Measurements from ENCODE around the gene ZNF652.
A peak's percentile ranks its signal among the peaks of the same experiment; 100 is the strongest.
"Not testable (repeated sequence)": the region's sequence is repeated elsewhere in the genome, so short reads cannot be mapped to it uniquely, and the experiment has no call there.

Gene ZNF652

DNA sequence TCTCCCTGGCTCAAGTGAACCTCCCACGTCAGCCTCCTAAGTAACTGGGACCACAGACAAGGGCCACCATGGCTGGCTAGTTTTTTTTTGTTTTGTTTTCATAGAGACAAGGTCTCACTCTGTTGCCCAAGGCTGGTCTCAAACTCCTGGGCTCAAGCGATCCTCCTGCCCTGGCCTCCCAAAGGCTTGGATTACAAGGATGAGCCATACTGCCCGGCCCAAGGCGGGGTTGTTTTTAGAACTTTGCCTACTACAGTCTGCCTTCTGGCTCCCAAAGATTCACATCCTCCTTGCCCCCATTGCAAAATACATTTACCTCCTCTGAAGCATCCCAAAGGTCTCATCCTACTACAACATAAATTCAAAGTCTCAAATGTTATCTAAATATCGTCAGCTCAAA lies 82.0 kb downstream of the ZNF652 start:
- no peaks in the 10 kb centered on the region for H3K9me3 ChIP-seq (ENCODE audit: control insufficient read depth in 1 of 2, low read length in 2 of 2)
- no peaks in the 10 kb centered on the region for H3K4me1 ChIP-seq (ENCODE audit: control insufficient read depth in 1 of 2, insufficient read depth in 2 of 2, low read length in 2 of 2)
- no peak overlapping the region for H3K4me3 ChIP-seq (ENCODE audit: low read depth in 1 of 2, low read length in 2 of 2)
- no peak overlapping the region for H3K27ac ChIP-seq (ENCODE audit: low read depth, low read length)
- no peak overlapping the region for H3K9ac ChIP-seq (ENCODE audit: low read depth in 1 of 2, low read length in 2 of 2)
- no peaks in the 10 kb centered on the region for H3K27me3 ChIP-seq (ENCODE audit: control insufficient read depth in 1 of 2, insufficient read depth in 2 of 2, low read length in 2 of 2)
- H3K36me3 ChIP-seq (ENCODE audit: control insufficient read depth in 1 of 2, insufficient read depth in 2 of 2, low read length in 2 of 2) = no peaks in the 10 kb centered on the region

GRCh38 chr17:49279263-49280015 lies 82.6 kb downstream of the ZNF652 start:
- not testable (repeated sequence) for H3K4me3 ChIP-seq (ENCODE audit: low read depth in 1 of 2, low read length in 2 of 2); H3K27me3 ChIP-seq (ENCODE audit: control insufficient read depth in 1 of 2, insufficient read depth in 2 of 2, low read length in 2 of 2); H3K4me1 ChIP-seq (ENCODE audit: control insufficient read depth in 1 of 2, insufficient read depth in 2 of 2, low read length in 2 of 2); H3K27ac ChIP-seq (ENCODE audit: low read depth, low read length); H3K36me3 ChIP-seq (ENCODE audit: control insufficient read depth in 1 of 2, insufficient read depth in 2 of 2, low read length in 2 of 2); H3K9me3 ChIP-seq (ENCODE audit: control insufficient read depth in 1 of 2, low read length in 2 of 2); H3K9ac ChIP-seq (ENCODE audit: low read depth in 1 of 2, low read length in 2 of 2)

GRCh38 chr17:49278076-49278475 lies 84.0 kb downstream of the ZNF652 start:
- H3K9me3 ChIP-seq (ENCODE audit: control insufficient read depth in 1 of 2, low read length in 2 of 2) = no peaks in the 10 kb centered on the region
- H3K4me1 ChIP-seq (ENCODE audit: control insufficient read depth in 1 of 2, insufficient read depth in 2 of 2, low read length in 2 of 2) = no peaks in the 10 kb centered on the region
- H3K9ac ChIP-seq (ENCODE audit: low read depth in 1 of 2, low read length in 2 of 2) = no peak overlapping the region
- H3K4me3 ChIP-seq (ENCODE audit: low read depth in 1 of 2, low read length in 2 of 2) = no peak overlapping the region
- H3K27me3 ChIP-seq (ENCODE audit: control insufficient read depth in 1 of 2, insufficient read depth in 2 of 2, low read length in 2 of 2) = no peaks in the 10 kb centered on the region
- H3K27ac ChIP-seq (ENCODE audit: low read depth, low read length) = no peak overlapping the region
- no peaks in the 10 kb centered on the region for H3K36me3 ChIP-seq (ENCODE audit: control insufficient read depth in 1 of 2, insufficient read depth in 2 of 2, low read length in 2 of 2)

DNA sequence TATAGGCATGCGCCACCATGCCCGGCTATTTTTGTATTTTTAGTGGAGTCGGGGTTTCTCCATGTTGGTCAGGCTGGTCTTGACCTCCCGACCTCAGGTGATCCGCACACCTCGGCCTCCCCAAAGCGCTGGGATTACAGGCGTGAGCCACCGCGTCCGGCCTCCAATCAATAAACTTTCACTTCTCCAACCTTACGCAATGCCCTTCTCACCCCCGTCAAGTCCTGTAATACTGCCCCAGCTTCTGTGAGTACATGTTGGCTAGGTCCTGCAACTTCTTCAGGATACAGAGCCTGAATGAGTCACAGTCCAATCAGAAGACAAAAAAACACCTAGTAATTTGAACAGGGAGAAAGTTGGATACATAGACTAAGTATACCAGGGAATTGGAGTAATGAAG lies 84.4 kb downstream of the ZNF652 start:
- H3K9ac ChIP-seq (ENCODE audit: low read depth in 1 of 2, low read length in 2 of 2) = no peak overlapping the region
- no peaks in the 10 kb centered on the region for H3K36me3 ChIP-seq (ENCODE audit: control insufficient read depth in 1 of 2, insufficient read depth in 2 of 2, low read length in 2 of 2)
- no peaks in the 10 kb centered on the region for H3K4me1 ChIP-seq (ENCODE audit: control insufficient read depth in 1 of 2, insufficient read depth in 2 of 2, low read length in 2 of 2)
- no peaks in the 10 kb centered on the region for H3K9me3 ChIP-seq (ENCODE audit: control insufficient read depth in 1 of 2, low read length in 2 of 2)
- H3K4me3 ChIP-seq (ENCODE audit: low read depth in 1 of 2, low read length in 2 of 2) = no peak overlapping the region
- no peaks in the 10 kb centered on the region for H3K27me3 ChIP-seq (ENCODE audit: control insufficient read depth in 1 of 2, insufficient read depth in 2 of 2, low read length in 2 of 2)
- no peak overlapping the region for H3K27ac ChIP-seq (ENCODE audit: low read depth, low read length)

GRCh38 chr17:49275981-49276380 lies 86.1 kb downstream of the ZNF652 start:
- H3K27ac ChIP-seq (ENCODE audit: low read depth, low read length) = not testable (repeated sequence)

GRCh38 chr17:49269356-49269755 lies 92.7 kb downstream of the ZNF652 start:
- no peaks in the 10 kb centered on the region for H3K27me3 ChIP-seq (ENCODE audit: control insufficient read depth in 1 of 2, insufficient read depth in 2 of 2, low read length in 2 of 2)
- H3K4me1 ChIP-seq (ENCODE audit: control insufficient read depth in 1 of 2, insufficient read depth in 2 of 2, low read length in 2 of 2) = no peaks in the 10 kb centered on the region
- no peaks in the 10 kb centered on the region for H3K9me3 ChIP-seq (ENCODE audit: control insufficient read depth in 1 of 2, low read length in 2 of 2)
- H3K36me3 ChIP-seq (ENCODE audit: control insufficient read depth in 1 of 2, insufficient read depth in 2 of 2, low read length in 2 of 2) = no peaks in the 10 kb centered on the region
- H3K9ac ChIP-seq (ENCODE audit: low read depth in 1 of 2, low read length in 2 of 2) = no peak overlapping the region
- H3K27ac ChIP-seq (ENCODE audit: low read depth, low read length) = no peak overlapping the region
- no peak overlapping the region for H3K4me3 ChIP-seq (ENCODE audit: low read depth in 1 of 2, low read length in 2 of 2)

More at GRCh38 chr17:49275981-49276380, 86.1 kb downstream of the ZNF652 start:
- not testable (repeated sequence) for H3K4me1 ChIP-seq (ENCODE audit: control insufficient read depth in 1 of 2, insufficient read depth in 2 of 2, low read length in 2 of 2); H3K9me3 ChIP-seq (ENCODE audit: control insufficient read depth in 1 of 2, low read length in 2 of 2); H3K4me3 ChIP-seq (ENCODE audit: low read depth in 1 of 2, low read length in 2 of 2); H3K27me3 ChIP-seq (ENCODE audit: control insufficient read depth in 1 of 2, insufficient read depth in 2 of 2, low read length in 2 of 2); H3K36me3 ChIP-seq (ENCODE audit: control insufficient read depth in 1 of 2, insufficient read depth in 2 of 2, low read length in 2 of 2); H3K9ac ChIP-seq (ENCODE audit: low read depth in 1 of 2, low read length in 2 of 2)

DNA sequence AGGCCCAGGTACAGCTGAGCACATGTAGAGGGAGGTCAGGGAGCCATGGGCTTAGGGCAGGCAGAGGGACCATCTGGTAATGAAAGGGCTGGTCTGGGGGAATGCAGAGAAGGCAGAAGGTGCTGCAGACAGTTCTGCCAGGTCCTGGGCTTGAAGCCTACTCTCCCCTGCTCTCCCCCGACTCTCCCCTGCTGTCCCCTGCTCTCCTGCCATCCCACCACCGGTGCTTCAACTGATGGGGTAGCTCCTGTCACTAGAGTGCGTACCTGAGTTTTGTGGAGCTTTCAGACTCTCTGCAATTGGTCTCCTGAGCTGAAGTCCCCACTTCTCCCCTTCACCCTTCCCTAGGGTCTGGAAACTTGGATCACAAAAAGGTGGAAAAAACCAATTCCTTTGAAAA lies 94.1 kb downstream of the ZNF652 start:
- no peaks in the 10 kb centered on the region for H3K36me3 ChIP-seq (ENCODE audit: control insufficient read depth in 1 of 2, insufficient read depth in 2 of 2, low read length in 2 of 2)
- no peak overlapping the region for H3K27ac ChIP-seq (ENCODE audit: low read depth, low read length)
- H3K4me3 ChIP-seq (ENCODE audit: low read depth in 1 of 2, low read length in 2 of 2) = no peak overlapping the region
- no peak overlapping the region for H3K9ac ChIP-seq (ENCODE audit: low read depth in 1 of 2, low read length in 2 of 2)
- no peaks in the 10 kb centered on the region for H3K9me3 ChIP-seq (ENCODE audit: control insufficient read depth in 1 of 2, low read length in 2 of 2)
- H3K4me1 ChIP-seq (ENCODE audit: control insufficient read depth in 1 of 2, insufficient read depth in 2 of 2, low read length in 2 of 2) = no peaks in the 10 kb centered on the region
- no peaks in the 10 kb centered on the region for H3K27me3 ChIP-seq (ENCODE audit: control insufficient read depth in 1 of 2, insufficient read depth in 2 of 2, low read length in 2 of 2)

DNA sequence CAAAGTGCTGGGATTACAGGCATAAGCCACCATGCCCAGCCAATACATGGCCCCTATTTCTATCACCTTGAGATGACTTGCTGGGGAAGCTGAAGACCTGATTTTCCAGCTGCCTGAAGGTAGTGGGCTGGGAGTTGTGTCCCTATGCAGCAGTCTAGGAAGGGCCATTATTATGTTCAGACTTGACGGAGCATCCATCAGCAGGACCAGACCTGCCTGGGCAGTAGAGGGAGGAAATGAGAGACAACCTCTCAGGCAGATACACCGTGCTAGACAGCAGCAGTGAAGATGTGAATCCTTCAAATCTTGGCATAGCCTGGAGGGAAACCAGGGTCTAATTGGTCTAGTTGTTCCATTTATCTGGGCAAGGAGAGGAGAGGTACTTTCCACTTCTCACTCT lies 95.8 kb downstream of the ZNF652 start:
- no peak overlapping the region for H3K9ac ChIP-seq (ENCODE audit: low read depth in 1 of 2, low read length in 2 of 2)
- H3K36me3 ChIP-seq (ENCODE audit: control insufficient read depth in 1 of 2, insufficient read depth in 2 of 2, low read length in 2 of 2) = no peaks in the 10 kb centered on the region
- H3K27ac ChIP-seq (ENCODE audit: low read depth, low read length) = no peak overlapping the region
- H3K27me3 ChIP-seq (ENCODE audit: control insufficient read depth in 1 of 2, insufficient read depth in 2 of 2, low read length in 2 of 2) = peaks cover 0 to 2% of the 10 kb centered on the region in 2 donors
- H3K9me3 ChIP-seq (ENCODE audit: control insufficient read depth in 1 of 2, low read length in 2 of 2) = no peaks in the 10 kb centered on the region
- H3K4me3 ChIP-seq (ENCODE audit: low read depth in 1 of 2, low read length in 2 of 2) = no peak overlapping the region
- no peaks in the 10 kb centered on the region for H3K4me1 ChIP-seq (ENCODE audit: control insufficient read depth in 1 of 2, insufficient read depth in 2 of 2, low read length in 2 of 2)

DNA sequence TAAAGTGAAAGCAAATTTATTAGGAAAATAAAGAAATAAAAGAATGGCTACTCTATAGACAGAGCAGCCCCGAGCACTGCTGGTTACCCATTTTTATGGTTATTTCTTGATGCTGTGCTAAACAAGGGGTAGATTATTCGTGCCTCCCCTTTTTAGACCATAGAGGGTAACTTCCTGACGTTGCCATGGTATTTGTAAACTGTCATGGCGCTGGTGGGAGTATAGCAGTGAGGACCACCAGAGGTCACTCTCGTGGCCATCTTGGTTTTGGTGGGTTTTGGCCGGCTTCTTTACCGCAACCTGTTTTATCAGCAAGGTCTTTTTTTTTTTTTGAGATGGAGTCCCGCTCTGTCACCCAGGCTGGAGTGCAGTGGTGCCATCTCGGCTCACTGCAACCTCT lies 100.5 kb downstream of the ZNF652 start:
- not testable (repeated sequence) for H3K4me3 ChIP-seq (ENCODE audit: low read depth in 1 of 2, low read length in 2 of 2); H3K27me3 ChIP-seq (ENCODE audit: control insufficient read depth in 1 of 2, insufficient read depth in 2 of 2, low read length in 2 of 2); H3K9me3 ChIP-seq (ENCODE audit: control insufficient read depth in 1 of 2, low read length in 2 of 2); H3K9ac ChIP-seq (ENCODE audit: low read depth in 1 of 2, low read length in 2 of 2); H3K36me3 ChIP-seq (ENCODE audit: control insufficient read depth in 1 of 2, insufficient read depth in 2 of 2, low read length in 2 of 2); H3K27ac ChIP-seq (ENCODE audit: low read depth, low read length)
- H3K4me1 ChIP-seq (ENCODE audit: control insufficient read depth in 1 of 2, insufficient read depth in 2 of 2, low read length in 2 of 2) = peaks cover 6 to 11% of the 10 kb centered on the region in 2 donors

DNA sequence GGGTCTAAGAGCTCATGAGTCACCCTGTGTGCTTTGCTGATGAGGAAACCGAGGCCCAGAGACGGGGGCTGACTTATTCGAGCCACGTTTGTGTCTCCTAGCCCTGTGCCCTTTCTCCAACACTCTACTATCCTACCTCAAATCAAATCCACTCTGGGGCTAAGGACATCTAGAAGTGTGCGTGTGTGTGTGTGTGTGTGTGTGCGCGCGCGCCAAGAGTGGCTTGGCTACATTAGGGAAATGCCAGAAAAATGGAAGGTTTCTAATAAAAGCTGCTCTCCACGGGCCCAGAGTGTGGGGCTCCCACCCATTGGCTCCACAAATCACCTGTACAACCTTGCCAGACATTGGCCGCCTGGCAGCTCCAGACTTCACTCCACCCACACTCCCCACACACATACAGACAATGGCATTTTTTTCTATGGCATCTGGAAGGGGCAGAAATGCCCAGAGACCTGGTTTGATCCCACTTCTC lies 101.2 kb downstream of the ZNF652 start:
- Histone ChIP-seq H3K27ac (ENCODE audit: low read depth, low read length) (no peak overlapping the region), H3K27me3 (ENCODE audit: control insufficient read depth in 1 of 2, insufficient read depth in 2 of 2, low read length in 2 of 2) (peaks cover 0 to 9% of the 10 kb centered on the region in 2 donors), H3K4me1 (ENCODE audit: control insufficient read depth in 1 of 2, insufficient read depth in 2 of 2, low read length in 2 of 2) (peaks cover 6 to 11% of the 10 kb centered on the region in 2 donors), H3K36me3 (ENCODE audit: control insufficient read depth in 1 of 2, insufficient read depth in 2 of 2, low read length in 2 of 2) (no peaks in the 10 kb centered on the region), H3K9ac (ENCODE audit: low read depth in 1 of 2, low read length in 2 of 2) (peak overlapping the region; percentile 55 to 72), H3K4me3 (ENCODE audit: low read depth in 1 of 2, low read length in 2 of 2) (peak overlapping the region; percentile 50 to 72), H3K9me3 (ENCODE audit: control insufficient read depth in 1 of 2, low read length in 2 of 2) (no peaks in the 10 kb centered on the region)
